ENCODE measurements around the gene ZACN. TPM values are rescaled to one million over a fixed set of nuclear protein-coding genes. Genes with fewer than 3 reads are reported as not detected.
A peak's percentile ranks its signal among the peaks of the same experiment; 100 is the strongest.

Gene ZACN
- total RNA-seq, 1 donor, result not detected

GRCh38 chr17:76094046-76094445 lies 15.1 kb downstream of the ZACN start:
- TF ChIP-seq CTCF (IDR thresholded peaks at IDR 0.05; ENCODE audit: insufficient read depth, low read depth, low read length), result no peak
- H3K4me3 ChIP-seq (ENCODE audit: low read depth, low read length), result no peak overlapping the region
- DNase-seq (ENCODE audit: low read depth), result no peak

GRCh38 chr17:76095943-76096342 lies 17.0 kb downstream of the ZACN start:
- no peak for TF ChIP-seq CTCF (IDR thresholded peaks at IDR 0.05; ENCODE audit: insufficient read depth, low read depth, low read length)
- H3K4me3 ChIP-seq (ENCODE audit: low read depth, low read length), result no peak overlapping the region
- no peak for DNase-seq (ENCODE audit: low read depth)

GRCh38 chr17:76097716-76098295 lies 18.8 kb downstream of the ZACN start:
- H3K4me3 ChIP-seq (ENCODE audit: low read depth, low read length), result no peak overlapping the region
- TF ChIP-seq CTCF (IDR thresholded peaks at IDR 0.05; ENCODE audit: insufficient read depth, low read depth, low read length), result no peak
- no peak for DNase-seq (ENCODE audit: low read depth)

- DNase-seq (ENCODE audit: low read depth), result peak; percentile 6
These were observed 23.9 kb downstream of the ZACN start for GRCh38 chr17:76102944-76103273.

GRCh38 chr17:76103274-76104139 lies 24.5 kb downstream of the ZACN start, which contains the start of gene EXOC7:
TSS of gene EXOC7 (minus strand) at chr17:76103787. CDS start at chr17:76103692, 95 bp downstream.
- peak within 1 kb of the TSS; percentile 94 for H3K4me3 ChIP-seq (ENCODE audit: low read depth, low read length)
- DNase-seq (ENCODE audit: low read depth), result peak; percentile 91
- TF ChIP-seq CTCF (IDR thresholded peaks at IDR 0.05; ENCODE audit: insufficient read depth, low read depth, low read length), result no peak

More at GRCh38 chr17:76102944-76103273, 23.9 kb downstream of the ZACN start:
- TF ChIP-seq CTCF (IDR thresholded peaks at IDR 0.05; ENCODE audit: insufficient read depth, low read depth, low read length), result no peak
- peak overlapping the region; percentile 94 for H3K4me3 ChIP-seq (ENCODE audit: low read depth, low read length)

GRCh38 chr17:76104140-76104895 lies 25.3 kb downstream of the ZACN start:
- peak overlapping the region; percentile 94 for H3K4me3 ChIP-seq (ENCODE audit: low read depth, low read length)
- DNase-seq (ENCODE audit: low read depth), result no peak
- TF ChIP-seq CTCF (IDR thresholded peaks at IDR 0.05; ENCODE audit: insufficient read depth, low read depth, low read length), result no peak

All from fibroblast of villous mesenchyme (primary cell).